VCaP (cell line): ENCODE measurements around the gene YIPF3.
A peak's percentile ranks its signal among the peaks of the same experiment; 100 is the strongest.
"Not testable (repeated sequence)": the region's sequence is repeated elsewhere in the genome, so short reads cannot be mapped to it uniquely, and the experiment has no call there.

Source experiments
- H3K27ac ChIP-seq: fragments of 450-650 bp; 2 replicates; pipeline ENCODE4 v1.5.1; 2017
- TF ChIP-seq, protein P1 (sequence below): fragments of 450-650 bp; conservative IDR thresholded peaks from 2 replicates; pipeline ENCODE4 v1.5.1; 2017; ENCODE audit warnings: mild to moderate bottlenecking, moderate library complexity

YIPF3 gene

GRCh38 chr6:43472515-43472914 lies 44.2 kb downstream of the YIPF3 start:
- TF ChIP-seq, protein P1, sequence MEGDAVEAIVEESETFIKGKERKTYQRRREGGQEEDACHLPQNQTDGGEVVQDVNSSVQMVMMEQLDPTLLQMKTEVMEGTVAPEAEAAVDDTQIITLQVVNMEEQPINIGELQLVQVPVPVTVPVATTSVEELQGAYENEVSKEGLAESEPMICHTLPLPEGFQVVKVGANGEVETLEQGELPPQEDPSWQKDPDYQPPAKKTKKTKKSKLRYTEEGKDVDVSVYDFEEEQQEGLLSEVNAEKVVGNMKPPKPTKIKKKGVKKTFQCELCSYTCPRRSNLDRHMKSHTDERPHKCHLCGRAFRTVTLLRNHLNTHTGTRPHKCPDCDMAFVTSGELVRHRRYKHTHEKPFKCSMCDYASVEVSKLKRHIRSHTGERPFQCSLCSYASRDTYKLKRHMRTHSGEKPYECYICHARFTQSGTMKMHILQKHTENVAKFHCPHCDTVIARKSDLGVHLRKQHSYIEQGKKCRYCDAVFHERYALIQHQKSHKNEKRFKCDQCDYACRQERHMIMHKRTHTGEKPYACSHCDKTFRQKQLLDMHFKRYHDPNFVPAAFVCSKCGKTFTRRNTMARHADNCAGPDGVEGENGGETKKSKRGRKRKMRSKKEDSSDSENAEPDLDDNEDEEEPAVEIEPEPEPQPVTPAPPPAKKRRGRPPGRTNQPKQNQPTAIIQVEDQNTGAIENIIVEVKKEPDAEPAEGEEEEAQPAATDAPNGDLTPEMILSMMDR: no peak
- no peak overlapping the region for H3K27ac ChIP-seq

DNA sequence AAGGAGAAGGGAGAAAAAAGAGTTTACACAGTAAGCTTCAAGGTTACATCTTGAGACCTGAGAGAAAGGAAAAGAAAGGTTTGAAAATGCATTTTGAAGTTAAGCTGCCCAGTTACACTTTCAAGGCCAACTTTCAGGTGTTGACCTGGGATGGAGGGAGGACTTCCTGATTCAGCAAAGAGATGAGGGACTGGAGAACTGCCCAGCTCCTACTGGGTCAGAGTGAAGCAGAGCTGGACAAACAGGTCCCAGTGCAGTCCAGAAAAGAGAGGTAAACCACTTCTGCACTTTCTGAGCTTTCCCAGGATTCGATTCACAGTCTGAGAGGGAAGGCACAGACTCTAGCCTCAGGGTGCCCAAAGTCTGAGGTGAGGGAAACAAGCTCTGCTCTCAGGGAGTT lies 45.3 kb downstream of the YIPF3 start:
- peak overlapping the region; percentile 33 for H3K27ac ChIP-seq
- TF ChIP-seq, protein P1: no peak

DNA sequence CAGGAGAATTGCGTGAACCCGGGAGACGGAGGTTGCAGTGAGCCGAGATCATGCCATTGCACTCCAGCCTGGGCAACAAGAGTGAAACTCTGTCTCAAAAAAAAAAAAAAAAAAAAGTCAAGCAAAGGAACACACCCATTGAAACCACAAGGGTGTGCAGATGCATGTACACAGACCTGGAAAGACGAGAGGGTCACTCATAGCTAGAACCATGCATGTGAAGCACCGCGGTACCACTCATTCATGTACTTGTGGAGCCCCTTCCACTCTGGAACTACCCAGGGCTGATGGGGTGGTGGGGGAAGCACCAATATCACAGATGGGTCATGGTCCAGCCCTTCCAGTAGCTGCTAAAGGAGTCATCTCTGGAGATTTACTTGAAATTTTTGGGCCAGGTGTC lies 46.8 kb downstream of the YIPF3 start:
- no peak overlapping the region for H3K27ac ChIP-seq
- TF ChIP-seq, protein P1: no peak

DNA sequence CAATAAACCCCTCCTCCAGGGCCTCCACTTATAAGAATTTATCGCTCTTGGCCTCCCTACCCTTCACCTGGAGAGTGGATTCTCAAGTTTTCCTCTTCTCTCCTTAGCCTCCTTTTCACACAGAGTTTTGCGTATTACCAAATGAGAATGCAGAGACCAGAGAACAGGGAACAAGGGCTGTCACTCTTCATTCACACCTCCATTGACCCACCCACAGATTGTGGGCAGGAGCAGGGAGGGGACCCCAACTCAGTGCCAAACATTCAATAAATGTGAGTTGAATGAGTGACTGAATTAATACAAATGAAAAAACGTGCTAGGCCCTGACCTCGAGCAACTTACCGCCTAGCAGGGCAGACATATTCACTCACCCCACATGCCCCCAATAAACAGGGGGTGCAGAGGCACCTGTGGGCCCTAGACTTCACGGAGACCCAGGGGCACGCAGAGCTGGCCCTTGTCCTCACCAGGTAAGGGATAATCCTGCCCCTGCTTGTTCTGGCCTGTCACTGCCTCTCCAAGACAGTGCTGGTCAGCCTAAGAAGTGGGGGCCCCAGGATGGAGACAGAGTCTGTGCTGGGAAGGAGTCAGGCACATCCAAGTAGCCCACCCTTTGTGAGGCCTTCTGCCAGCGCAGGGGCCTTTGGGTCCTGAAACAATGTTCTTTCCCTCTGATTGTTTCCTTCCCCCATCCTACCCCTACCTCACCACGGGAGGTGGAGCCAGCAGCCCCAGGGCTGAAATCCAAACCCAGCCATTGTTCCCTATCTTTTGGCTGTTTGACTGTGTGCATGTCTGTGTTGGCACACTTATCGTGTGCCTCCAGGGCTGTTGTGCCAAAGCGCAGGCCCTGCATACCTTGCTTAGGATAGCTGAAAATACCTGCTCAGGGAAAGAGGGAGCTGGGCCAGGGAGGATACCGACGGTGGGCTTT lies 47.7 kb downstream of the YIPF3 start:
- TF ChIP-seq, protein P1: no peak
- no peak overlapping the region for H3K27ac ChIP-seq

DNA sequence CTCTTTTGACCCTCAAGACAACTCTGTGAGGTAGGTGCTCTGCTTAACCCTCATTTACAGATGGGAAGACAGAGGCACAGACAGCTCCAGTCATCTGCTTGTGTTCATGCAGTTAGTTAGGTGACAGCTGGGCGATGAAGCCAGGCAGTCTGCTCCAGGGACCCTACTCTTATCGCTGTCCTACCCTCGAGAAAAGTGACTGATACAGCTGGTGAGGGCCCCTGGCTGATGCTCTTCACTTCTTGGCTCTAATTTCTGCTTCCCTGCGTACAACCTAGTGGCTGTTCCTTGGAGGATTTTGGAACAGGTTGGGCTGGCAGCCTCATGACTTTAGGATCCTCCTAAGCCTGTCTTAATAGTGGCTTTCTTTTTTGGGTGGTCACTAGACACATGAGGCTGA lies 48.5 kb downstream of the YIPF3 start:
- no peak overlapping the region for H3K27ac ChIP-seq
- TF ChIP-seq, protein P1: no peak

DNA sequence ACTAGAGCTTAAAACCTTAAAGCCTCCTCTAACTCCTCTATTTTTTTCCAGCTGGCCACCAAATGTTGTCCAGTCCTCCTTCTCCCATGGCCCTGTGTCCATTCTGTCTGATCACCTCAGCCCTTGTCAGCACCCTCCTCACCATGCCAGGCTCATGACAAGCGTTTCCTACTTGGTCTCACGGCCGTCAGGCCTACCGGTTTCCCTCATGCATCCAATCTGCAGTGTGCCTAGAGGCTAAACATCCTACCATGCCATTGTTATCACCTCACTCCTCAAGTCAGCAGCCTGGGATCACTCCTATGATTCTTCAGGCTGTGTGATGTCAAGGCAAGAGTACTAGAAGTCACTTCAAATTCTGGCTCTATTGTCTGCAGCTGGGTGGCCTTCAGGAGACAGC lies 49.0 kb downstream of the YIPF3 start:
- no peak overlapping the region for H3K27ac ChIP-seq
- TF ChIP-seq, protein P1: no peak

DNA sequence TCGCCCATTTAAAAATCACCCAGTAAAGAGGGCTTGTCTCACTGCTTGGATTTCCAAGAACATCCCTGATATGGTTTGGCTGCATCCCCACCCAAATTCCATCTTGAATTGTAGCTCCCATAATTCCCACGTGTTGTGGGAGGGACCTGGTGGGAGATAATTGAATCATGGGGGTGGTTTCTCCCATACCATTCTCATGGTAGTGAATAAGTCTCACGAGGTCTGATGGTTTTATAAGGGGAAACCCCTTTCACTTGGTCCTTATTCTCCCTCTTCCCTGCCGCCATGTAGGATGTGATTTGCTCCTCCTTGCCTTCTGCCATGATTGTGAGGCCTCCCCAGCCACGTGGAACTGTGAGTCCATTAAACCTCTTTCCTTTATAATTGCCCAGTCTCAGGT lies 49.5 kb downstream of the YIPF3 start:
- not testable (repeated sequence) for H3K27ac ChIP-seq

- H3K27ac ChIP-seq: no peak overlapping the region
- TF ChIP-seq, protein P1: no peak
Measured at GRCh38 chr6:43465948-43466347, 50.8 kb downstream of the YIPF3 start.
